Endometrial microvascular endothelial cells (primary cell): Measurements from ENCODE around the gene SAG. TPM values are rescaled to one million over a fixed set of nuclear protein-coding genes. Genes with fewer than 3 reads are reported as not detected.

ENCODE experiments used
- in situ Hi-C: cut with HindIII; loops from 2 replicates; pipeline ENCODE4 v1.10.0; 2017; ENCODE audit warnings: low sequenced_read_pairs, low pct_unique_long_range_greater_than_20kb; ENCODE audit errors: inconsistent ontology term
- total RNA-seq: library from RNA; depleted of rRNA; stranded (reverse); fragments of >200 nt; gene quantifications from one replicate; pipeline ENCODE4 v1.2.3, GENCODE V29; 2015; ENCODE audit errors: inconsistent ontology term

Gene SAG
- total RNA-seq, 1 donor from 2014 or later = not detected

- in situ Hi-C loops = no loop called here
Measured at GRCh38 chr2:233387667-233388528, 80.3 kb downstream of the SAG start.

GRCh38 chr2:233389601-233390125 is 82.0 kb downstream of the SAG start:
- in situ Hi-C loops = no loop called here

GRCh38 chr2:233395687-233396086 is 88.1 kb downstream of the SAG start:
- in situ Hi-C loops = no loop called here

Other genes with a start within 250 kb of the SAG start
- gene INPP5D, start 247.5 kb upstream of the SAG start, total RNA-seq = 17.1 TPM
- 25.6 TPM for gene ATG16L1, start 56.1 kb upstream of the SAG start, total RNA-seq
- 4.7 TPM for gene DGKD, start 46.7 kb downstream of the SAG start, total RNA-seq